Retinal pigment epithelial cell (primary cell): Measurements from ENCODE around the gene CD180.
A peak's percentile ranks its signal among the peaks of the same experiment; 100 is the strongest.

ENCODE experiments used
- DNase-seq: peaks from one replicate; pipeline ENCODE4 v3.0.0-alpha.2; 2010; ENCODE audit warnings: low read depth
- H3K4me3 ChIP-seq: 2 replicates; pipeline ENCODE4 v1.5.1; 2011; ENCODE audit warnings: mild to moderate bottlenecking, low read length, control low read depth, moderate library complexity
- CTCF ChIP-seq: conservative IDR thresholded peaks from 2 replicates; pipeline ENCODE4 v1.5.1; 2011; ENCODE audit warnings: low read depth, low read length, control low read depth, inconsistent platforms

Gene CD180

GRCh38 chr5:67189931-67190330 lies 6.7 kb downstream of the CD180 start:
- no peak for DNase-seq
- TF ChIP-seq CTCF: no peak
- no peak overlapping the region for H3K4me3 ChIP-seq

GRCh38 chr5:67189079-67189354 lies 7.6 kb downstream of the CD180 start:
- no peak for TF ChIP-seq CTCF
- DNase-seq: no peak
- H3K4me3 ChIP-seq: no peak overlapping the region

GRCh38 chr5:67188274-67189078 lies 8.1 kb downstream of the CD180 start:
- no peak for DNase-seq
- TF ChIP-seq CTCF: no peak
- H3K4me3 ChIP-seq: no peak overlapping the region

GRCh38 chr5:67187006-67187715 lies 9.4 kb downstream of the CD180 start:
- no peak for TF ChIP-seq CTCF
- DNase-seq: no peak
- no peak overlapping the region for H3K4me3 ChIP-seq

GRCh38 chr5:67183859-67184258 lies 12.7 kb downstream of the CD180 start:
- TF ChIP-seq CTCF: no peak
- no peak overlapping the region for H3K4me3 ChIP-seq
- DNase-seq: no peak

GRCh38 chr5:67182301-67182790 lies 14.3 kb downstream of the CD180 start:
- no peak for TF ChIP-seq CTCF
- H3K4me3 ChIP-seq: no peak overlapping the region

More at GRCh38 chr5:67182301-67182790, 14.3 kb downstream of the CD180 start:
- DNase-seq: peak; percentile 62
